HepG2 (cell line): ENCODE data around the gene PRTN3. TPM values are rescaled to one million over a fixed set of nuclear protein-coding genes. Genes with fewer than 3 reads are reported as not detected.

ENCODE experiments used
- CENPT ChIP-seq: sonication (generic); formaldehyde crosslinking; IDR thresholded peaks from 2 replicates; pipeline ENCODE4 v1.8.0; 2022; ENCODE audit warnings: low read depth, mild to moderate bottlenecking, moderate library complexity, missing genetic modification reagents
- GATAD2A ChIP-seq: IDR thresholded peaks from 2 replicates; pipeline ENCODE4 v1.6.1; 2016
- GZF1 ChIP-seq: sonication (generic); formaldehyde crosslinking; IDR thresholded peaks from 2 replicates; pipeline ENCODE4 v1.5.1; 2020; ENCODE audit warnings: mild to moderate bottlenecking, missing genetic modification reagents
- HOXA7 ChIP-seq: sonication (generic); formaldehyde crosslinking; IDR thresholded peaks from 2 replicates; pipeline ENCODE4 v1.8.1; 2022; ENCODE audit warnings: mild to moderate bottlenecking, missing genetic modification reagents, moderate library complexity
- MAFK ChIP-seq, 2 experiments: IDR thresholded peaks in 1 of 2; conservative IDR thresholded peaks in 1 of 2; 2 replicates each; pipeline ENCODE4 v1.6.1; 2011; ENCODE audit warnings: improper control_type of control experiment in 2 of 2, low read length in 2 of 2
- NR1H2 ChIP-seq: sonication (generic); formaldehyde crosslinking; IDR thresholded peaks from 2 replicates; pipeline ENCODE4 v1.8.1; 2022; ENCODE audit warnings: low read depth, missing genetic modification reagents, borderline replicate concordance
- PITX1 ChIP-seq: sonication (generic); formaldehyde crosslinking; IDR thresholded peaks from 2 replicates; pipeline ENCODE4 v1.5.1; 2020; ENCODE audit warnings: mild to moderate bottlenecking, missing genetic modification reagents
- RBM39 ChIP-seq: fragments of 200-400 bp; formaldehyde crosslinking; IDR thresholded peaks from one replicate; pipeline ENCODE4 v1.6.1; 2018; ENCODE audit warnings: antibody characterized with exemption, mild to moderate bottlenecking, low read depth, low read length; ENCODE audit not compliant: poor library complexity, severe bottlenecking
- REXO4 ChIP-seq: sonication (generic); formaldehyde crosslinking; IDR thresholded peaks from 2 replicates; pipeline ENCODE4 v1.8.0; 2022; ENCODE audit warnings: missing genetic modification reagents, mild to moderate bottlenecking, borderline replicate concordance
- TCF7 ChIP-seq: sonication (generic); IDR thresholded peaks from 2 replicates; pipeline ENCODE4 v1.6.1; 2016; ENCODE audit warnings: antibody characterized with exemption, low read depth
- THYN1 ChIP-seq: sonication (generic); formaldehyde crosslinking; IDR thresholded peaks from 2 replicates; pipeline ENCODE4 v1.8.1; 2023; ENCODE audit warnings: low read depth, mild to moderate bottlenecking, moderate library complexity, missing genetic modification reagents, borderline replicate concordance
- ZIK1 ChIP-seq: sonication (generic); formaldehyde crosslinking; IDR thresholded peaks from 2 replicates; pipeline ENCODE4 v1.5.0; 2020; ENCODE audit warnings: mild to moderate bottlenecking, low read depth, missing genetic modification reagents, borderline replicate concordance
- ZNF282 ChIP-seq: fragments of 450-650 bp; IDR thresholded peaks from 2 replicates; pipeline ENCODE4 v1.6.1; 2018; ENCODE audit not compliant: partially characterized antibody
- ZNF609 ChIP-seq: sonication (generic); formaldehyde crosslinking; IDR thresholded peaks from 2 replicates; pipeline ENCODE4 v1.4.0; 2020; ENCODE audit warnings: mild to moderate bottlenecking, missing genetic modification reagents, borderline replicate concordance
- ZNF619 ChIP-seq: sonication (generic); formaldehyde crosslinking; IDR thresholded peaks from 2 replicates; pipeline ENCODE4 v1.4.0; 2020; ENCODE audit warnings: mild to moderate bottlenecking, missing genetic modification reagents
- ZNF629 ChIP-seq: sonication (generic); formaldehyde crosslinking; conservative IDR thresholded peaks from 2 replicates; pipeline ENCODE4 v1.5.0; 2020; ENCODE audit warnings: missing genetic modification reagents
- polyA plus RNA-seq, 8 experiments: library from polyadenylated mRNA; depleted of rRNA in 3 of 8; stranded (reverse) in 7 of 8; unstranded in 1 of 8; fragments of >200 nt; fragmentation: Illumina TruSeq in 4 of 8; extraction: Trizol in 4 of 8; gene quantifications; 2 replicates each; pipeline versions ENCODE4 v1.2.1 to v1.2.3, GENCODE V29; 2011 to 2016; ENCODE audit warnings: low read depth in 4 of 8, missing spikeins in 1 of 8, mixed read lengths in 1 of 8; ENCODE audit not compliant: insufficient read depth in 1 of 8
- total RNA-seq, 5 experiments: library from RNA; depleted of rRNA; stranded (reverse); fragments of >200 nt; fragmentation: Illumina TruSeq; extraction: Trizol; gene quantifications; 2 replicates each; pipeline ENCODE4 v1.2.3, GENCODE V29; 2016; ENCODE audit warnings: low read depth in 1 of 5
- TF ChIP-seq, protein P1 (sequence below): sonication (generic); formaldehyde crosslinking; IDR thresholded peaks from 2 replicates; pipeline ENCODE4 v1.8.1; 2023; ENCODE audit warnings: mild to moderate bottlenecking, moderate library complexity, missing genetic modification reagents
- TF ChIP-seq, protein P2 (sequence below): IDR thresholded peaks from 2 replicates; pipeline ENCODE4 v1.6.1; 2016; ENCODE audit warnings: missing genetic modification reagents, missing compliant biosample characterization
- TF ChIP-seq, protein P3 (sequence below): sonication (generic); formaldehyde crosslinking; IDR thresholded peaks from 2 replicates; pipeline ENCODE4 v1.8.1; 2023; ENCODE audit warnings: mild to moderate bottlenecking, missing genetic modification reagents
- TF ChIP-seq, protein P4 (sequence below): sonication (generic); formaldehyde crosslinking; IDR thresholded peaks from 2 replicates; pipeline ENCODE4 v1.4.0; 2020; ENCODE audit warnings: missing genetic modification reagents

The PRTN3 gene
- total and polyA plus RNA-seq, 2 of the 13 experiments (the other 11 are each of a cell fraction or from before 2014, with no cell fraction given), result not detected

GRCh38 chr19:799076-799881, 41.5 kb upstream of the PRTN3 start (continued):
- no peak for TF ChIP-seq ZNF609 (CRISPR knock-in tag)
- TF ChIP-seq, protein P1, sequence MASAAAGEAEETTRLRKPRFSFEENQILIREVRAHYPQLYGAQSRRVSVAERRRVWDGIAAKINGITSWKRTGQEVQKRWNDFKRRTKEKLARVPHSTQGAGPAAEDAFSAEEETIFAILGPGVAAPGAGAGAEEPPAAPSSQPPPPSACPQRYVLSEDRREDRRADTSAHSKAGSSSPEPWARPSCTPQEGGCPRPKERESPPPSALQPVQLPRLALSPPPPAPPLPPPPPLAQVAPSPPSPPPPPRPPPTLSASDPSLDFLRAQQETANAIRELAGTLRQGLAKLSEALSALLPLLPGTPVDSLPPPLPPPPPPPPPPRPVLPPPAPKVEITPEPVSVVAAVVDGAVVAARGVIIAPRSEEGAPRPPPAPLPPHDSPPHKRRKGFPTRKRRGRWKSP (CRISPR knock-in tag), result no peak
- TF ChIP-seq HOXA7 (CRISPR knock-in tag), result no peak
- TF ChIP-seq THYN1 (CRISPR knock-in tag), result no peak
- no peak for TF ChIP-seq PITX1 (CRISPR knock-in tag)
- no peak for TF ChIP-seq MAFK (conservative IDR thresholded peaks at IDR 0.05 in 1 of 2, IDR thresholded peaks at IDR 0.05 in 1 of 2; ENCODE audit: low read length in 2 of 2)
- TF ChIP-seq REXO4 (CRISPR knock-in tag), result no peak
- TF ChIP-seq ZNF619 (CRISPR knock-in tag), result no peak
- TF ChIP-seq ZIK1 (CRISPR knock-in tag), result no peak
- no peak for TF ChIP-seq ZNF282
- TF ChIP-seq NR1H2 (CRISPR knock-in tag), result no peak
- no peak for TF ChIP-seq ZNF629 (CRISPR knock-in tag)
- TF ChIP-seq, protein P2, sequence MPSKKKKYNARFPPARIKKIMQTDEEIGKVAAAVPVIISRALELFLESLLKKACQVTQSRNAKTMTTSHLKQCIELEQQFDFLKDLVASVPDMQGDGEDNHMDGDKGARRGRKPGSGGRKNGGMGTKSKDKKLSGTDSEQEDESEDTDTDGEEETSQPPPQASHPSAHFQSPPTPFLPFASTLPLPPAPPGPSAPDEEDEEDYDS (CRISPR knock-in tag), result no peak
- TF ChIP-seq GATAD2A, result no peak
- TF ChIP-seq RBM39, result peak; percentile 96
- TF ChIP-seq GZF1 (CRISPR knock-in tag), result no peak
- TF ChIP-seq CENPT (CRISPR knock-in tag), result no peak
- TF ChIP-seq TCF7, result no peak
- TF ChIP-seq, protein P3, sequence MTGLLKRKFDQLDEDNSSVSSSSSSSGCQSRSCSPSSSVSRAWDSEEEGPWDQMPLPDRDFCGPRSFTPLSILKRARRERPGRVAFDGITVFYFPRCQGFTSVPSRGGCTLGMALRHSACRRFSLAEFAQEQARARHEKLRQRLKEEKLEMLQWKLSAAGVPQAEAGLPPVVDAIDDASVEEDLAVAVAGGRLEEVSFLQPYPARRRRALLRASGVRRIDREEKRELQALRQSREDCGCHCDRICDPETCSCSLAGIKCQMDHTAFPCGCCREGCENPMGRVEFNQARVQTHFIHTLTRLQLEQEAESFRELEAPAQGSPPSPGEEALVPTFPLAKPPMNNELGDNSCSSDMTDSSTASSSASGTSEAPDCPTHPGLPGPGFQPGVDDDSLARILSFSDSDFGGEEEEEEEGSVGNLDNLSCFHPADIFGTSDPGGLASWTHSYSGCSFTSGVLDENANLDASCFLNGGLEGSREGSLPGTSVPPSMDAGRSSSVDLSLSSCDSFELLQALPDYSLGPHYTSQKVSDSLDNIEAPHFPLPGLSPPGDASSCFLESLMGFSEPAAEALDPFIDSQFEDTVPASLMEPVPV (CRISPR knock-in tag), result no peak
- TF ChIP-seq, protein P4, sequence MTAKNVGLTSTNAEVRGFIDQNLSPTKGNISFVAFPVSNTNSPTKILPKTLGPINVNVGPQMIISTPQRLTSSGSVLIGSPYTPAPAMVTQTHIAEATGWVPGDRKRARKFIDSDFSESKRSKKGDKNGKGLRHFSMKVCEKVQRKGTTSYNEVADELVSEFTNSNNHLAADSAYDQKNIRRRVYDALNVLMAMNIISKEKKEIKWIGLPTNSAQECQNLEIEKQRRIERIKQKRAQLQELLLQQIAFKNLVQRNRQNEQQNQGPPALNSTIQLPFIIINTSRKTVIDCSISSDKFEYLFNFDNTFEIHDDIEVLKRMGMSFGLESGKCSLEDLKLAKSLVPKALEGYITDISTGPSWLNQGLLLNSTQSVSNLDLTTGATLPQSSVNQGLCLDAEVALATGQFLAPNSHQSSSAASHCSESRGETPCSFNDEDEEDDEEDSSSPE, result no peak
